Activated CD8-positive, alpha-beta memory T cell treated with anti-CD3 and anti-CD28 coated beads, Interleukin-2, amount 50 U/mL, for 24 hours (primary cell): ENCODE results near the gene FLRT1.
"Not testable (repeated sequence)": the region's sequence is repeated elsewhere in the genome, so short reads cannot be mapped to it uniquely, and the experiment has no call there.

Experiments
- DNase-seq: peaks from one replicate; pipeline ENCODE4 v3.0.0-alpha.2; 2020; ENCODE audit errors: extremely low read depth

FLRT1 gene

GRCh38 chr11:64025205-64025604 lies 10.5 kb upstream of the FLRT1 start:
- no peak for DNase-seq

GRCh38 chr11:64026575-64027205 lies 9.0 kb upstream of the FLRT1 start:
- no peak for DNase-seq

GRCh38 chr11:64027651-64028397 lies 7.9 kb upstream of the FLRT1 start:
- DNase-seq = no peak

- no peak for DNase-seq
Measured at GRCh38 chr11:64028398-64029115, 7.2 kb upstream of the FLRT1 start.

- DNase-seq = no peak
Measured at GRCh38 chr11:64029773-64030172, 6.0 kb upstream of the FLRT1 start.

- no peak for DNase-seq
Measured at GRCh38 chr11:64031001-64031400, 4.7 kb upstream of the FLRT1 start.

GRCh38 chr11:64032050-64032449 lies 3.7 kb upstream of the FLRT1 start:
- no peak for DNase-seq

- DNase-seq = no peak
Measured at GRCh38 chr11:64034411-64034811, 1.3 kb upstream of the FLRT1 start.

GRCh38 chr11:64035081-64035524 lies 628 bp upstream of the FLRT1 start:
- no peak for DNase-seq

GRCh38 chr11:64036087-64037026 lies 626 bp downstream of the FLRT1 start:
- no peak for DNase-seq

GRCh38 chr11:64037027-64037634 lies 1.4 kb downstream of the FLRT1 start:
- no peak for DNase-seq

GRCh38 chr11:64038500-64038899 lies 2.8 kb downstream of the FLRT1 start:
- DNase-seq = no peak

- DNase-seq = no peak
Measured at GRCh38 chr11:64039012-64039665, 3.4 kb downstream of the FLRT1 start.

- DNase-seq = no peak
Measured at GRCh38 chr11:64040684-64041322, 5.1 kb downstream of the FLRT1 start.

GRCh38 chr11:64041846-64042245 lies 6.1 kb downstream of the FLRT1 start:
- DNase-seq = no peak

- no peak for DNase-seq
Measured at GRCh38 chr11:64042301-64042700, 6.6 kb downstream of the FLRT1 start.

- DNase-seq = no peak
Measured at GRCh38 chr11:64043545-64043944, 7.8 kb downstream of the FLRT1 start.

- DNase-seq = no peak
Measured at GRCh38 chr11:64044730-64045393, 9.1 kb downstream of the FLRT1 start.

GRCh38 chr11:64045700-64046099 lies 10.0 kb downstream of the FLRT1 start:
- DNase-seq = no peak

- not testable (repeated sequence) for DNase-seq
Measured at GRCh38 chr11:64047373-64047772, 11.6 kb downstream of the FLRT1 start.
